Heart left ventricle (tissue), 16 donors: ENCODE results near the gene TMIGD1. TPM values are rescaled to one million over a fixed set of nuclear protein-coding genes. Genes with fewer than 3 reads are reported as not detected.

Source experiments
- ATAC-seq, 4 donors: fragments of 200-7000 bp; cut with Tn5 transposase; one replicate each; pipeline ENCODE4 v1.9.1; 2020 to 2022; ENCODE audit warnings: moderate library complexity in 4 of 4, mild to moderate bottlenecking in 3 of 4, moderate number of reproducible peaks in 1 of 4
- DNase-seq, 5 donors: peaks; one replicate each; pipeline ENCODE4 v3.0.0-alpha.2; 2020
- H3K27ac ChIP-seq, 12 donors: fragments of 200-600 bp; sonication (generic) in 4 of 12; one replicate each; pipeline versions ENCODE4 v1.5.0 to v1.8.0; 2016 to 2022; ENCODE audit warnings: mild to moderate bottlenecking in 2 of 12
- H3K27me3 ChIP-seq, 9 donors: fragments of 200-600 bp; sonication (generic) in 2 of 9; one replicate each; pipeline versions ENCODE4 v1.5.1 to v1.8.0; 2016 to 2022; ENCODE audit warnings: mild to moderate bottlenecking in 3 of 9
- H3K36me3 ChIP-seq, 9 donors: fragments of 200-600 bp; sonication (generic) in 2 of 9; one replicate each; pipeline versions ENCODE4 v1.5.0 to v1.8.0; 2018 to 2022; ENCODE audit warnings: mild to moderate bottlenecking in 2 of 9
- H3K4me1 ChIP-seq, 12 donors: fragments of 200-600 bp; sonication (generic) in 4 of 12; one replicate each; pipeline versions ENCODE4 v1.5.0 to v1.8.0; 2016 to 2022; ENCODE audit warnings: mild to moderate bottlenecking in 3 of 12
- H3K4me3 ChIP-seq, 12 donors: fragments of 200-600 bp; sonication (generic) in 4 of 12; one replicate each; pipeline versions ENCODE4 v1.5.0 to v1.8.0; 2017 to 2022; ENCODE audit warnings: mild to moderate bottlenecking in 9 of 12, moderate library complexity in 4 of 12
- H3K9me3 ChIP-seq, 12 donors: fragments of 200-600 bp; sonication (generic) in 4 of 12; one replicate each; pipeline versions ENCODE4 v1.5.0 to v1.8.0; 2016 to 2022; ENCODE audit warnings: mild to moderate bottlenecking in 1 of 12
- CTCF ChIP-seq, 12 donors: fragments of 200-600 bp; sonication (generic) in 4 of 12; IDR thresholded peaks; one replicate each; pipeline versions ENCODE4 v1.5.0 to v1.8.0; 2018 to 2022; ENCODE audit warnings: antibody characterized with exemption in 12 of 12, mild to moderate bottlenecking in 5 of 12
- POLR2A ChIP-seq, 2 donors: fragments of 450-650 bp; IDR thresholded peaks; one replicate each; pipeline ENCODE4 v1.6.1; 2017; ENCODE audit warnings: antibody characterized with exemption in 2 of 2, mild to moderate bottlenecking in 2 of 2, moderate library complexity in 2 of 2
- WGBS, 4 donors: extraction: QIAGEN DNeasy Blood & Tissue Kit in 2 of 4; methylation state at CpG; one replicate each; pipeline versions ENCODE4 v1.1.5 to v1.1.7; 2013 to 2018; 5-methylcytosine and 5-hydroxymethylcytosine counted together
- intact Hi-C, 10 donors: fragments of 100-400 bp; cut with DNase I; formaldehyde crosslinking; loops; one replicate each; pipeline versions ENCODE4 v1.11.1 to v1.14.2; 2022
- long read RNA-seq, 3 donors: library from polyadenylated mRNA; unstranded; transcript quantifications; one replicate each; pipeline ENCODE4 v2.0.0, GENCODE V29; 2020 to 2021
- polyA plus RNA-seq, 2 donors: library from polyadenylated mRNA; stranded (reverse); fragments of 200-250 nt; gene quantifications; one replicate each; pipeline ENCODE4 v1.2.3, GENCODE V29; 2013
- total RNA-seq, 9 donors: library from RNA; depleted of rRNA in 2 of 9; stranded (reverse); fragments of >200 nt in 2 of 9; fragmentation: NEBNext Ultra II Directional in 3 of 9; extraction: Animal tissue kit (Norgen Biotek cat#: 25700) in 3 of 9; gene quantifications; one replicate each; pipeline versions ENCODE4 v1.1.0 to v1.2.4, GENCODE V29; 2016 to 2023
- donor health status: ischemic (EF 13 %, LVEDD 7.1; RV severe dilation, severe dysfunction).
- donor health status: healthy with polysubstance abuse.
- donor health status: DM: no; HTN: yes; CAD: no.
- donor health status: DM: no; HTN: no; CAD: no.
- donor health status: ischemic (EF 25% LVEDD 6.9; RV normal size, moderate dysfunction).
- donor health status: ischemic (EF 25% LVEDD 5.7; RV mildly dilated, moderate dysfunction).
- donor health status: healthy.
- donor health status: DM: yes; HTN: yes; CAD: no.
- donor health status: ischemic (EF 35%, LVEDD 5.7; RV mildly dilated, moderate dysfunction).
- donor health status: nonischemic (EF 11% LVEDD 7.7; RV severe dilation, severe dysfunction).
- donor health status: DM: yes; HTN: yes; CAD: no.
- donor health status: PGD.
- donor health status: ischemic (EF 29% LVEDD 5.4; RV normal size, mild dysfunction).
- donor health status: nonischemic (EF 23%, LVEDD 6.1; RV moderate dilation, normal function).

TMIGD1 gene, protein sequence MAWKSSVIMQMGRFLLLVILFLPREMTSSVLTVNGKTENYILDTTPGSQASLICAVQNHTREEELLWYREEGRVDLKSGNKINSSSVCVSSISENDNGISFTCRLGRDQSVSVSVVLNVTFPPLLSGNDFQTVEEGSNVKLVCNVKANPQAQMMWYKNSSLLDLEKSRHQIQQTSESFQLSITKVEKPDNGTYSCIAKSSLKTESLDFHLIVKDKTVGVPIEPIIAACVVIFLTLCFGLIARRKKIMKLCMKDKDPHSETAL
- not detected for total RNA-seq
- polyA plus RNA-seq: not detected
- long read RNA-seq, donor 1: 0 reads
- long read RNA-seq, donor 2: 0 reads
- long read RNA-seq, donor 3: 0 reads

GRCh38 chr17:30333503-30334360, at the start of gene TMIGD1:
Gene TMIGD1, minus strand, starts transcription at chr17:30334057. Its CDS starts 1,924 bp downstream, at chr17:30332133.
- Histone ChIP-seq H3K4me3 (no peak within 1 kb of the TSS), H3K4me1 (peaks cover 0 to 8% (median 0%) of the 10 kb centered on the region in 12 donors), H3K27ac (no peak within 1 kb of the TSS), H3K9me3 (no peaks in the 10 kb centered on the region), H3K36me3 (no peaks in the 10 kb centered on the region), H3K27me3 (peaks cover 0 to 4% (median 0%) of the 10 kb centered on the region in 9 donors)
- 93 to 95% (median 94%) methylated on average over 9 of the region's 9 CpGs for WGBS, 4 donors
- ATAC-seq (no peak), DNase-seq (no peak)
- intact Hi-C loops: loop anchor here in 2 of 10 donors (10.0 kb wide), 3 partner anchors 101 to 229 kb away; no protein-coding TSS in a partner anchor
- TF ChIP-seq CTCF (IDR thresholded peaks at IDR 0.05): no peak

DNA sequence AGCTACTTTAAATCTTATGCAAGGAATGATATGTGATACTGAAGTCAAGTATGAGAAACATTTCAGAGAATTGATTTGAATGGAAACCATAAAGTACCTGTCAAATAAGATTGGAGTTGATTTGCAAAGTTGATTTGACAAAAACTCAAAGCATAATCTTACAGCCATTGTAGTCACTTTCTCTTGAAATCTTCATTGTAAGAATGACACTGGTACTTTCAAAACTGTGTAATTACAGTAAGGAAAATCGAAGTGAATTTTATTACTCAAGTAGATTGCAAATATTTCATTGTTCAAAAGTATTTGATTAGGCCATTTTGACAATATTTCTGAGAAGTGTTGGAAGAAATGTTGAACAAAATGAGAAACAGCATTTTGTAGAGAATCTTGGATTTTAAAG, 48.5 kb upstream of the TMIGD1 start:
- no peaks in the 10 kb centered on the region for H3K27me3 ChIP-seq
- H3K27ac ChIP-seq: no peak overlapping the region
- peak overlapping the region in 4 of 12 donors; percentile 1 to 84 (median 14) for H3K4me3 ChIP-seq
- peaks cover 0 to 24% (median 21%) of the 10 kb centered on the region in 9 donors for H3K36me3 ChIP-seq
- WGBS, 4 donors: 66 to 86% (median 82%) methylated on average over 1 of the region's 1 CpG
- TF ChIP-seq POLR2A (IDR thresholded peaks at IDR 0.05) (no peak), CTCF (IDR thresholded peaks at IDR 0.05) (no peak)
- no peak for ATAC-seq
- H3K9me3 ChIP-seq: no peaks in the 10 kb centered on the region
- no peak for DNase-seq
- intact Hi-C loops: loop anchor here in 1 of 10 donors (5.0 kb wide), 1 partner anchor 40 kb away; no protein-coding TSS in a partner anchor
- peaks cover 0 to 54% (median 38%) of the 10 kb centered on the region in 12 donors for H3K4me1 ChIP-seq

GRCh38 chr17:30381340-30381659, 47.4 kb upstream of the TMIGD1 start:
- H3K36me3 ChIP-seq: peaks cover 0 to 14% (median 10%) of the 10 kb centered on the region in 9 donors
- no peaks in the 10 kb centered on the region for H3K27me3 ChIP-seq
- TF ChIP-seq CTCF (IDR thresholded peaks at IDR 0.05) (no peak), POLR2A (IDR thresholded peaks at IDR 0.05) (no peak)
- WGBS, 4 donors: 72 to 77% (median 74%) methylated on average over 2 of the region's 2 CpGs
- no peaks in the 10 kb centered on the region for H3K9me3 ChIP-seq
- H3K4me1 ChIP-seq: peaks cover 0 to 60% (median 40%) of the 10 kb centered on the region in 12 donors
- no peak overlapping the region for H3K27ac ChIP-seq
- H3K4me3 ChIP-seq: peak overlapping the region in 9 of 12 donors; percentile 73 to 93 (median 87)
- no peak for ATAC-seq
- intact Hi-C loops: loop anchor here in 1 of 10 donors (5.0 kb wide), 1 partner anchor 39 kb away; no protein-coding TSS in a partner anchor
- no peak for DNase-seq
